ENCODE results near the gene SHC4.
A peak's percentile ranks its signal among the peaks of the same experiment; 100 is the strongest.

SHC4 gene

GRCh38 chr15:48967336-48967735, 3.6 kb upstream of the SHC4 start:
- no peak overlapping the region for H3K27ac ChIP-seq

GRCh38 chr15:48966595-48967301, 3.0 kb upstream of the SHC4 start:
- H3K27ac ChIP-seq: no peak overlapping the region
- TF ChIP-seq ZFX (IDR thresholded peaks at IDR 0.05; ENCODE audit: borderline replicate concordance): no peak
- TF ChIP-seq CTCF (IDR thresholded peaks at IDR 0.05): no peak

More at GRCh38 chr15:48967336-48967735, 3.6 kb upstream of the SHC4 start:
- TF ChIP-seq CTCF (IDR thresholded peaks at IDR 0.05) (no peak), ZFX (IDR thresholded peaks at IDR 0.05; ENCODE audit: borderline replicate concordance) (no peak)

GRCh38 chr15:48965972-48966371, 2.3 kb upstream of the SHC4 start:
- TF ChIP-seq ZFX (IDR thresholded peaks at IDR 0.05; ENCODE audit: borderline replicate concordance) (no peak), CTCF (IDR thresholded peaks at IDR 0.05) (no peak)
- no peak overlapping the region for H3K27ac ChIP-seq

- no peak overlapping the region for H3K27ac ChIP-seq
- TF ChIP-seq CTCF (IDR thresholded peaks at IDR 0.05) (no peak), ZFX (IDR thresholded peaks at IDR 0.05; ENCODE audit: borderline replicate concordance) (no peak)
Measured at GRCh38 chr15:48964898-48965297, 1.2 kb upstream of the SHC4 start.

- TF ChIP-seq ZFX (IDR thresholded peaks at IDR 0.05; ENCODE audit: borderline replicate concordance) (no peak), CTCF (IDR thresholded peaks at IDR 0.05) (no peak)
- H3K27ac ChIP-seq: peak overlapping the region; percentile 47
Measured at GRCh38 chr15:48962662-48963523, 826 bp downstream of the SHC4 start.

- TF ChIP-seq ZFX (IDR thresholded peaks at IDR 0.05; ENCODE audit: borderline replicate concordance) (no peak), CTCF (IDR thresholded peaks at IDR 0.05) (no peak)
- H3K27ac ChIP-seq: no peak overlapping the region
Measured at GRCh38 chr15:48955967-48956366, 7.8 kb downstream of the SHC4 start.

GRCh38 chr15:48955370-48955769, 8.3 kb downstream of the SHC4 start:
- no peak overlapping the region for H3K27ac ChIP-seq
- no peak for TF ChIP-seq CTCF (IDR thresholded peaks at IDR 0.05)
- no peak for TF ChIP-seq ZFX (IDR thresholded peaks at IDR 0.05; ENCODE audit: borderline replicate concordance)

Data from 22Rv1 (cell line).